Measurements from ENCODE around the gene ACTG1. TPM values are rescaled to one million over a fixed set of nuclear protein-coding genes. Genes with fewer than 3 reads are reported as not detected.
A peak's percentile ranks its signal among the peaks of the same experiment; 100 is the strongest.

ACTG1 gene
- total RNA-seq, 1 experiment from 2014 or later: 3,455 TPM

DNA sequence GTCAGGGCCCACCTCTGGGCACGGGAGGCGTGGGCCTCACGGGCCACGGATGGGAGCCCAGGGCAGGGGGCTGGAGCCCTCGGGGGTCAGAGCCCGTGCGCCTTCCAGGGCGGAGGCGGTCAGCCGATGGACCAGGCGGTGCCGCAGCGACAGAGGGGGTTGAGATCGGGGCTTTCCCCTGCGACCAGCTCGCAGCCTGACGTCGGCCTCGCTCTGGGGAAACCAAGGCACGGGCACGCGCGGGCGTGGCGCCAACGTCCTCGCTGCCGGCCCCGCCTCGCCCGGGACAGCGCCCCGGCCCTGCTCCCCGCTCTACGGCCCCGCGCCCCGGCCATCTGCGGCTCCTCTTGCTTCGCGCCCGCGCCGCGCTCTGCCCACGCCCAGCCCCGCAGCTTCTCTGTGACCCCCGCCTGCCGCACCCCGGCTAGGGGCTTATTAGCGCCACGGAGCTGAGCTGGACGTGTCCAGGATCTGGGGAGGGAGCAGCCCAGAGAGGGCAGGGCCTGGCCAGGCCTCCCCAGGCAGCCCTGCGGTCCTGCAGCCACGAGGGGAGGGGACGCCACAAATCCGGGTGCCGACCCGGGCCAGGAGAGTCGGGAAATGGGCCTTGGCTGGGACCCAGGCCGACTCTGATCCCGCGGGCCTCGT is 13.5 kb downstream of the ACTG1 start:
- H3K9me3 Mint-ChIP-seq: no peaks in the 10 kb centered on the region
- POLR2A ChIA-PET: interaction anchor here (1.2 to 2.1 kb wide), 2 partner anchors 14 to 15 kb away, joined by 7 to 12 read pairs; partner anchors contain the start of gene ACTG1
- peaks cover 43% of the 10 kb centered on the region for H3K27me3 Mint-ChIP-seq (ENCODE audit: low read depth)
- ATAC-seq: no peak
- peaks cover 9% of the 10 kb centered on the region for H3K4me1 Mint-ChIP-seq
- TF ChIP-seq FOXP1 (CRISPR knock-in tag; IDR thresholded peaks at IDR 0.05; ENCODE audit: borderline replicate concordance) (no peak), ESRRA (CRISPR knock-in tag; IDR thresholded peaks at IDR 0.05; ENCODE audit: borderline replicate concordance) (no peak), ZNF232 (CRISPR knock-in tag; IDR thresholded peaks at IDR 0.05) (no peak), GTF2I (CRISPR knock-in tag; conservative IDR thresholded peaks at IDR 0.05) (no peak), TEAD1 (CRISPR knock-in tag; IDR thresholded peaks at IDR 0.05) (no peak), ATF6 (CRISPR knock-in tag; IDR thresholded peaks at IDR 0.05) (no peak), CTCF (IDR thresholded peaks at IDR 0.05) (no peak), ZNF317 (CRISPR knock-in tag; IDR thresholded peaks at IDR 0.05; ENCODE audit: borderline replicate concordance, low read depth) (no peak), JAZF1 (CRISPR knock-in tag; IDR thresholded peaks at IDR 0.05) (no peak), ATF1 (CRISPR knock-in tag; IDR thresholded peaks at IDR 0.05) (no peak), HMGA2 (CRISPR knock-in tag; IDR thresholded peaks at IDR 0.05) (no peak)
- TF ChIP-seq, protein P1, sequence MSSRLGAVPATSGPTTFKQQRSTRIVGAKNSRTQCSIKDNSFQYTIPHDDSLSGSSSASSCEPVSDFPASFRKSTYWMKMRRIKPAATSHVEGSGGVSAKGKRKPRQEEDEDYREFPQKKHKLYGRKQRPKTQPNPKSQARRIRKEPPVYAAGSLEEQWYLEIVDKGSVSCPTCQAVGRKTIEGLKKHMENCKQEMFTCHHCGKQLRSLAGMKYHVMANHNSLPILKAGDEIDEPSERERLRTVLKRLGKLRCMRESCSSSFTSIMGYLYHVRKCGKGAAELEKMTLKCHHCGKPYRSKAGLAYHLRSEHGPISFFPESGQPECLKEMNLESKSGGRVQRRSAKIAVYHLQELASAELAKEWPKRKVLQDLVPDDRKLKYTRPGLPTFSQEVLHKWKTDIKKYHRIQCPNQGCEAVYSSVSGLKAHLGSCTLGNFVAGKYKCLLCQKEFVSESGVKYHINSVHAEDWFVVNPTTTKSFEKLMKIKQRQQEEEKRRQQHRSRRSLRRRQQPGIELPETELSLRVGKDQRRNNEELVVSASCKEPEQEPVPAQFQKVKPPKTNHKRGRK (CRISPR knock-in tag; IDR thresholded peaks at IDR 0.05; ENCODE audit: borderline replicate concordance): no peak
- H3K4me3 Mint-ChIP-seq: no peak overlapping the region
- H3K36me3 Mint-ChIP-seq: no peaks in the 10 kb centered on the region
- CTCF ChIA-PET: interaction anchor here (1.1 to 2.2 kb wide), 3 partner anchors 14 to 24 kb away, joined by 3 to 10 read pairs (median 5); no protein-coding TSS in a partner anchor
- DNase-seq (ENCODE audit: low spot score): no peak
- H3K27ac Mint-ChIP-seq: no peak overlapping the region

GRCh38 chr17:81494626-81495377 is 17.8 kb downstream of the ACTG1 start:
- peak; percentile 32 for ATAC-seq
- Mint-ChIP-seq H3K4me3 (no peak overlapping the region), H3K9me3 (no peaks in the 10 kb centered on the region), H3K27me3 (ENCODE audit: low read depth) (peaks cover 55% of the 10 kb centered on the region), H3K4me1 (peaks cover 25% of the 10 kb centered on the region), H3K36me3 (no peaks in the 10 kb centered on the region), H3K27ac (no peak overlapping the region)
- ChIA-PET POLR2A (no interaction called here), CTCF (no interaction called here)
- DNase-seq (ENCODE audit: low spot score): no peak
- TF ChIP-seq USF2 (CRISPR knock-in tag; IDR thresholded peaks at IDR 0.05) (peak; percentile 89), NFATC4 (CRISPR knock-in tag; IDR thresholded peaks at IDR 0.05) (no peak), IRF2 (CRISPR knock-in tag; IDR thresholded peaks at IDR 0.05; ENCODE audit: borderline replicate concordance, low read depth) (no peak)
- TF ChIP-seq, protein P2, sequence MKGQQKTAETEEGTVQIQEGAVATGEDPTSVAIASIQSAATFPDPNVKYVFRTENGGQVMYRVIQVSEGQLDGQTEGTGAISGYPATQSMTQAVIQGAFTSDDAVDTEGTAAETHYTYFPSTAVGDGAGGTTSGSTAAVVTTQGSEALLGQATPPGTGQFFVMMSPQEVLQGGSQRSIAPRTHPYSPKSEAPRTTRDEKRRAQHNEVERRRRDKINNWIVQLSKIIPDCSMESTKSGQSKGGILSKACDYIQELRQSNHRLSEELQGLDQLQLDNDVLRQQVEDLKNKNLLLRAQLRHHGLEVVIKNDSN (CRISPR knock-in tag; IDR thresholded peaks at IDR 0.05): peak; percentile 90

Measured in WTC11 (cell line).